ENCODE measurements around the gene TYW1.

- no peak for TF ChIP-seq CREB1 (IDR thresholded peaks at IDR 0.05; ENCODE audit: low read depth)
- no peak for TF ChIP-seq EP300 (IDR thresholded peaks at IDR 0.05; ENCODE audit: borderline replicate concordance)
- no peak for TF ChIP-seq MAX (IDR thresholded peaks at IDR 0.05)
- no peak for TF ChIP-seq RAD21 (IDR thresholded peaks at IDR 0.05; ENCODE audit: low read depth)
- no peak for TF ChIP-seq ZBTB7A (IDR thresholded peaks at IDR 0.05; ENCODE audit: low read depth)
- TF ChIP-seq TEAD4 (IDR thresholded peaks at IDR 0.05), result no peak
Observed at GRCh38 chr7:67018940-67019339, 22.3 kb downstream of the TYW1 start.
